Immature natural killer cell (primary cell): ENCODE measurements around the gene FURIN. TPM values are rescaled to one million over a fixed set of nuclear protein-coding genes. Genes with fewer than 3 reads are reported as not detected.

ENCODE experiments used
- DNase-seq, 3 donors: peaks; one replicate each; pipeline ENCODE4 v3.0.0; 2022; ENCODE audit warnings: mixed read lengths in 1 of 3
- H3K27ac Mint-ChIP-seq, 6 donors: one replicate each; pipeline ENCODE4 v1.8.0; 2020; ENCODE audit warnings: mixed read lengths in 6 of 6, mild to moderate bottlenecking in 5 of 6, inconsistent platforms in 4 of 6, moderate library complexity in 3 of 6
- H3K27me3 Mint-ChIP-seq, 3 donors: one replicate each; pipeline ENCODE4 v1.8.0; 2020 to 2021; ENCODE audit warnings: low read depth in 3 of 3, mild to moderate bottlenecking in 3 of 3, mixed read lengths in 3 of 3, moderate library complexity in 3 of 3, inconsistent platforms in 1 of 3
- H3K36me3 Mint-ChIP-seq, 3 donors: one replicate each; pipeline ENCODE4 v1.8.0; 2020; ENCODE audit warnings: mixed read lengths in 3 of 3, inconsistent platforms in 2 of 3, mild to moderate bottlenecking in 2 of 3
- H3K4me1 Mint-ChIP-seq, 2 donors: one replicate each; pipeline ENCODE4 v1.8.0; 2020; ENCODE audit warnings: inconsistent platforms in 2 of 2, mild to moderate bottlenecking in 2 of 2, mixed read lengths in 2 of 2, moderate library complexity in 1 of 2
- H3K4me3 Mint-ChIP-seq, 5 donors: one replicate each; pipeline ENCODE4 v1.8.0; 2020; ENCODE audit warnings: mild to moderate bottlenecking in 5 of 5, mixed read lengths in 5 of 5, inconsistent platforms in 3 of 5, moderate library complexity in 3 of 5
- H3K9me3 Mint-ChIP-seq, 6 donors: one replicate each; pipeline ENCODE4 v1.8.0; 2020; ENCODE audit warnings: mild to moderate bottlenecking in 6 of 6, mixed read lengths in 6 of 6, inconsistent platforms in 4 of 6, moderate library complexity in 3 of 6
- polyA plus RNA-seq, 3 donors: library from polyadenylated mRNA; unstranded; fragments of 300-500 nt; fragmentation: Illumina TruSeq; gene quantifications; one replicate each; pipeline ENCODE4 v1.2.3, GENCODE V29; 2021

The FURIN gene
- polyA plus RNA-seq, 3 donors from 2014 or later: 18.2 to 22.8 (median 20.8) TPM

- H3K9me3 Mint-ChIP-seq: no peaks in the 10 kb centered on the region
- H3K4me3 Mint-ChIP-seq: peak overlapping the region in 1 of 5 donors; percentile 41
- peak overlapping the region; percentile 46 to 76 (median 70) for H3K27ac Mint-ChIP-seq
- no peak for DNase-seq
- peaks cover 0 to 4% (median 4%) of the 10 kb centered on the region in 3 donors for H3K36me3 Mint-ChIP-seq
- H3K27me3 Mint-ChIP-seq: peaks cover 2 to 11% (median 7%) of the 10 kb centered on the region in 3 donors
- peaks cover 37 to 47% of the 10 kb centered on the region in 2 donors for H3K4me1 Mint-ChIP-seq
Measured at GRCh38 chr15:90876512-90877170, 8.3 kb downstream of the FURIN start.

- Mint-ChIP-seq H3K4me3 (no peak overlapping the region), H3K27me3 (peaks cover 1 to 9% (median 6%) of the 10 kb centered on the region in 3 donors), H3K4me1 (peaks cover 36 to 45% of the 10 kb centered on the region in 2 donors), H3K36me3 (peaks cover 0 to 4% (median 4%) of the 10 kb centered on the region in 3 donors), H3K27ac (peak overlapping the region in 5 of 6 donors; percentile 57 to 76 (median 73)), H3K9me3 (no peaks in the 10 kb centered on the region)
- DNase-seq: no peak
Measured at GRCh38 chr15:90877315-90877714, 8.9 kb downstream of the FURIN start.

- peaks cover 0 to 5% (median 2%) of the 10 kb centered on the region in 3 donors for H3K27me3 Mint-ChIP-seq
Measured at GRCh38 chr15:90877996-90878395, 9.6 kb downstream of the FURIN start.

GRCh38 chr15:90878660-90879059, 10.3 kb downstream of the FURIN start:
- no peak for DNase-seq
- peaks cover 0 to 4% (median 4%) of the 10 kb centered on the region in 3 donors for H3K36me3 Mint-ChIP-seq
- H3K4me1 Mint-ChIP-seq: peaks cover 27 to 39% of the 10 kb centered on the region in 2 donors
- no peak overlapping the region for H3K4me3 Mint-ChIP-seq
- H3K9me3 Mint-ChIP-seq: no peaks in the 10 kb centered on the region
- H3K27me3 Mint-ChIP-seq: peaks cover 0 to 5% (median 2%) of the 10 kb centered on the region in 3 donors
- no peak overlapping the region for H3K27ac Mint-ChIP-seq

More at GRCh38 chr15:90877996-90878395, 9.6 kb downstream of the FURIN start:
- Mint-ChIP-seq H3K36me3 (peaks cover 0 to 4% (median 4%) of the 10 kb centered on the region in 3 donors), H3K4me1 (peaks cover 29 to 39% of the 10 kb centered on the region in 2 donors), H3K9me3 (no peaks in the 10 kb centered on the region), H3K27ac (peak overlapping the region in 5 of 6 donors; percentile 4 to 76 (median 63)), H3K4me3 (no peak overlapping the region)
- no peak for DNase-seq

GRCh38 chr15:90879730-90880366, 11.5 kb downstream of the FURIN start:
- peaks cover 25 to 31% of the 10 kb centered on the region in 2 donors for H3K4me1 Mint-ChIP-seq
- H3K27me3 Mint-ChIP-seq: peaks cover under 1 to 5% (median 5%) of the 10 kb centered on the region in 3 donors
- no peaks in the 10 kb centered on the region for H3K9me3 Mint-ChIP-seq
- H3K27ac Mint-ChIP-seq: peak overlapping the region in 1 of 6 donors; percentile 64
- H3K4me3 Mint-ChIP-seq: no peak overlapping the region
- peaks cover 0 to 4% (median 4%) of the 10 kb centered on the region in 3 donors for H3K36me3 Mint-ChIP-seq
- DNase-seq: no peak

GRCh38 chr15:90880381-90881145, 12.2 kb downstream of the FURIN start:
- Mint-ChIP-seq H3K27ac (peak overlapping the region in 1 of 6 donors; percentile 42), H3K9me3 (no peaks in the 10 kb centered on the region), H3K4me3 (no peak overlapping the region), H3K27me3 (peaks cover 3 to 10% (median 6%) of the 10 kb centered on the region in 3 donors), H3K4me1 (peaks cover 32 to 33% of the 10 kb centered on the region in 2 donors), H3K36me3 (peaks cover 0 to 4% (median 4%) of the 10 kb centered on the region in 3 donors)
- DNase-seq: no peak

GRCh38 chr15:90881181-90881977, 13.0 kb downstream of the FURIN start:
- Mint-ChIP-seq H3K27ac (no peak overlapping the region), H3K36me3 (peaks cover 0 to 4% (median 4%) of the 10 kb centered on the region in 3 donors), H3K4me1 (peaks cover 40 to 41% of the 10 kb centered on the region in 2 donors), H3K9me3 (no peaks in the 10 kb centered on the region), H3K27me3 (peaks cover 3 to 10% (median 7%) of the 10 kb centered on the region in 3 donors), H3K4me3 (no peak overlapping the region)
- DNase-seq: no peak

GRCh38 chr15:90881978-90882721, 13.8 kb downstream of the FURIN start:
- DNase-seq: no peak
- peaks cover 0 to 4% (median 0%) of the 10 kb centered on the region in 3 donors for H3K36me3 Mint-ChIP-seq
- H3K9me3 Mint-ChIP-seq: no peaks in the 10 kb centered on the region
- H3K27me3 Mint-ChIP-seq: peaks cover 3 to 10% (median 6%) of the 10 kb centered on the region in 3 donors
- H3K27ac Mint-ChIP-seq: peak overlapping the region in 3 of 6 donors; percentile 16 to 84 (median 82)
- H3K4me1 Mint-ChIP-seq: peaks cover 36 to 39% of the 10 kb centered on the region in 2 donors
- H3K4me3 Mint-ChIP-seq: no peak overlapping the region

GRCh38 chr15:90882781-90883525, 14.6 kb downstream of the FURIN start:
- Mint-ChIP-seq H3K4me1 (peaks cover 33 to 36% of the 10 kb centered on the region in 2 donors), H3K9me3 (no peaks in the 10 kb centered on the region), H3K4me3 (peak overlapping the region; percentile 38 to 64 (median 58)), H3K27ac (peak overlapping the region; percentile 66 to 84 (median 80)), H3K36me3 (peaks cover 3 to 9% (median 5%) of the 10 kb centered on the region in 3 donors), H3K27me3 (peaks cover 5 to 10% (median 6%) of the 10 kb centered on the region in 3 donors)
- no peak for DNase-seq

- Mint-ChIP-seq H3K4me1 (peaks cover 34 to 41% of the 10 kb centered on the region in 2 donors), H3K36me3 (peaks cover 3 to 9% (median 8%) of the 10 kb centered on the region in 3 donors), H3K27ac (peak overlapping the region; percentile 66 to 84 (median 80)), H3K9me3 (no peaks in the 10 kb centered on the region), H3K27me3 (peaks cover 5 to 10% (median 6%) of the 10 kb centered on the region in 3 donors), H3K4me3 (peak overlapping the region; percentile 58 to 64 (median 59))
- no peak for DNase-seq
Measured at GRCh38 chr15:90883526-90883975, 15.2 kb downstream of the FURIN start.

GRCh38 chr15:90883976-90884718, 15.8 kb downstream of the FURIN start, which contains the start of gene FES:
FES (plus strand) TSS chr15:90884504; CDS start chr15:90885046, 542 bp downstream.
- H3K9me3 Mint-ChIP-seq: no peaks in the 10 kb centered on the region
- peaks cover 5 to 10% (median 6%) of the 10 kb centered on the region in 3 donors for H3K27me3 Mint-ChIP-seq
- peaks cover 34 to 42% of the 10 kb centered on the region in 2 donors for H3K4me1 Mint-ChIP-seq
- peak within 1 kb of the TSS; percentile 85 to 91 (median 85) for H3K4me3 Mint-ChIP-seq
- peak within 1 kb of the TSS; percentile 84 to 94 (median 90) for H3K27ac Mint-ChIP-seq
- peaks cover 3 to 9% (median 8%) of the 10 kb centered on the region in 3 donors for H3K36me3 Mint-ChIP-seq
- DNase-seq: peak in 2 of 3 donors; percentile 52 to 57
